Fibroblast of lung (primary cell): ENCODE measurements around the gene PRR15. TPM values are rescaled to one million over a fixed set of nuclear protein-coding genes. Genes with fewer than 3 reads are reported as not detected.

Experiments
- DNase-seq, 2 donors: peaks; one replicate each; pipeline versions ENCODE4 v3.0.0 to v3.0.0-alpha.2; 2010; ENCODE audit warnings: low read depth in 2 of 2
- H2AFZ ChIP-seq: 2 replicates; pipeline ENCODE4 v1.5.1; 2012; ENCODE audit warnings: low read length, control low read depth, inconsistent platforms
- H3K27ac ChIP-seq: 2 replicates; pipeline ENCODE4 v1.5.1; 2011; ENCODE audit warnings: low read length, control low read depth; ENCODE audit not compliant: insufficient read depth
- H3K27me3 ChIP-seq: 2 replicates; pipeline ENCODE4 v1.5.1; 2011; ENCODE audit warnings: mild to moderate bottlenecking, low read length; ENCODE audit not compliant: control insufficient read depth, insufficient read depth
- H3K36me3 ChIP-seq: 2 replicates; pipeline ENCODE4 v1.5.1; 2011; ENCODE audit warnings: low read length; ENCODE audit not compliant: control insufficient read depth, insufficient read depth
- H3K4me1 ChIP-seq: 2 replicates; pipeline ENCODE4 v1.5.1; 2011; ENCODE audit warnings: low read length; ENCODE audit not compliant: control insufficient read depth, insufficient read depth; ENCODE audit errors: extremely low read depth
- H3K4me2 ChIP-seq: 2 replicates; pipeline ENCODE4 v1.5.1; 2011; ENCODE audit warnings: low read length, control low read depth; ENCODE audit not compliant: insufficient read depth; ENCODE audit errors: extremely low read depth
- H3K4me3 ChIP-seq, 4 experiments: fragments of 200-600 bp in 1 of 4; sonication (generic) in 1 of 4; replicated peaks in 1 of 4; 2 replicates each; pipeline ENCODE4 v1.5.1; 2011 to 2016; ENCODE audit warnings: low read length in 4 of 4, low read depth in 3 of 4, mild to moderate bottlenecking in 3 of 4, control low read depth in 2 of 4, inconsistent platforms in 1 of 4, mixed read lengths in 1 of 4; ENCODE audit not compliant: insufficient read depth in 1 of 4; ENCODE audit errors: control extremely low read depth in 1 of 4
- H3K79me2 ChIP-seq: 2 replicates; pipeline ENCODE4 v1.5.1; 2012; ENCODE audit warnings: mild to moderate bottlenecking, low read length, inconsistent platforms; ENCODE audit not compliant: control insufficient read depth, insufficient read depth
- H3K9ac ChIP-seq: 2 replicates; pipeline ENCODE4 v1.5.1; 2011; ENCODE audit warnings: mild to moderate bottlenecking, low read length, control low read depth; ENCODE audit not compliant: insufficient read depth
- H3K9me3 ChIP-seq: 2 replicates; pipeline ENCODE4 v1.5.1; 2012; ENCODE audit warnings: low read depth, low read length; ENCODE audit not compliant: control insufficient read depth, insufficient read depth
- H4K20me1 ChIP-seq: 2 replicates; pipeline ENCODE4 v1.5.1; 2011; ENCODE audit warnings: low read length; ENCODE audit not compliant: control insufficient read depth, insufficient read depth; ENCODE audit errors: extremely low read depth
- EZH2 ChIP-seq: IDR thresholded peaks from 2 replicates; pipeline ENCODE4 v1.5.1; 2012; ENCODE audit warnings: low read length, control low read depth, mild to moderate bottlenecking; ENCODE audit errors: missing control alignments
- polyA plus RNA-seq, 2 donors: library from polyadenylated mRNA; depleted of rRNA in 1 of 2; stranded (reverse) in 1 of 2; unstranded in 1 of 2; fragments of >200 nt; gene quantifications; 2 replicates each; pipeline ENCODE4 v1.2.1, GENCODE V29; 2011 to 2012; ENCODE audit warnings: missing spikeins in 1 of 2
- total RNA-seq: library from RNA; depleted of rRNA; stranded (reverse); fragments of >200 nt; gene quantifications from 2 replicates; pipeline ENCODE4 v1.2.1, GENCODE V29; 2014
- TF ChIP-seq, protein P1 (sequence below), 2 donors: IDR thresholded peaks in 1 of 2; conservative IDR thresholded peaks in 1 of 2; 1 replicate in 1 of 2; 2 replicates in 1 of 2; pipeline ENCODE4 v1.5.1; 2011 to 2012; ENCODE audit warnings: low read length in 2 of 2, control low read depth in 1 of 2, inconsistent platforms in 1 of 2, low read depth in 1 of 2, mild to moderate bottlenecking in 1 of 2

Gene PRR15
- total and polyA plus RNA-seq, 2 donors (not counting 1 experiment from before 2014, with no cell fraction given) = not detected

DNA sequence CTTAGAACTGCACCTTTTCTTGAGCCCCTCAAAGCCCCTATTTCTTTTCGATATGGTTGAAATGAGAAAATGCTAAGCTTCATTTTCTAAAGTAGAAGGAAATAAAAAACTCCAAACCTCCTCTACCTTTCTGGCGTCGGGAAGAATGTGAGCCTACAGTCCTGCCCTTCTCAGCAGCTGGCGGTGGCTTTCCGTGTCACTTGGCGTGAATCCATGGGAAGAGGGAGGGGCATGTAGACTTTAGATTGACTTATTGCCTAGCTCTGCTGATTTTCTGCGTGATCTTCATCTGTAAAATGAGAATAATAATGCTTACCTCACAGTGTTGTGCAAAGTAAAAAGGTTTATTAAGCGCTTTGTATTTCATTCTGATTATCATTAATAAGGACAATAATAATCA, 35.0 kb downstream of the PRR15 start:
- H3K27me3 ChIP-seq = no peaks in the 10 kb centered on the region
- no peak overlapping the region for H3K9ac ChIP-seq
- no peak overlapping the region for H3K27ac ChIP-seq
- no peak for TF ChIP-seq EZH2
- TF ChIP-seq, protein P1, sequence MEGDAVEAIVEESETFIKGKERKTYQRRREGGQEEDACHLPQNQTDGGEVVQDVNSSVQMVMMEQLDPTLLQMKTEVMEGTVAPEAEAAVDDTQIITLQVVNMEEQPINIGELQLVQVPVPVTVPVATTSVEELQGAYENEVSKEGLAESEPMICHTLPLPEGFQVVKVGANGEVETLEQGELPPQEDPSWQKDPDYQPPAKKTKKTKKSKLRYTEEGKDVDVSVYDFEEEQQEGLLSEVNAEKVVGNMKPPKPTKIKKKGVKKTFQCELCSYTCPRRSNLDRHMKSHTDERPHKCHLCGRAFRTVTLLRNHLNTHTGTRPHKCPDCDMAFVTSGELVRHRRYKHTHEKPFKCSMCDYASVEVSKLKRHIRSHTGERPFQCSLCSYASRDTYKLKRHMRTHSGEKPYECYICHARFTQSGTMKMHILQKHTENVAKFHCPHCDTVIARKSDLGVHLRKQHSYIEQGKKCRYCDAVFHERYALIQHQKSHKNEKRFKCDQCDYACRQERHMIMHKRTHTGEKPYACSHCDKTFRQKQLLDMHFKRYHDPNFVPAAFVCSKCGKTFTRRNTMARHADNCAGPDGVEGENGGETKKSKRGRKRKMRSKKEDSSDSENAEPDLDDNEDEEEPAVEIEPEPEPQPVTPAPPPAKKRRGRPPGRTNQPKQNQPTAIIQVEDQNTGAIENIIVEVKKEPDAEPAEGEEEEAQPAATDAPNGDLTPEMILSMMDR (conservative IDR thresholded peaks at IDR 0.05 in 1 of 2, IDR thresholded peaks at IDR 0.05 in 1 of 2; ENCODE audit: low read depth in 1 of 2, low read length in 2 of 2) = no peak
- H3K36me3 ChIP-seq = no peaks in the 10 kb centered on the region
- H3K9me3 ChIP-seq = no peaks in the 10 kb centered on the region
- H4K20me1 ChIP-seq = no peaks in the 10 kb centered on the region
- H3K4me3 ChIP-seq = no peak overlapping the region
- H3K79me2 ChIP-seq = no peaks in the 10 kb centered on the region
- no peaks in the 10 kb centered on the region for H3K4me1 ChIP-seq
- DNase-seq = no peak
- H2AFZ ChIP-seq = no peak overlapping the region
- H3K4me2 ChIP-seq = no peak overlapping the region

DNA sequence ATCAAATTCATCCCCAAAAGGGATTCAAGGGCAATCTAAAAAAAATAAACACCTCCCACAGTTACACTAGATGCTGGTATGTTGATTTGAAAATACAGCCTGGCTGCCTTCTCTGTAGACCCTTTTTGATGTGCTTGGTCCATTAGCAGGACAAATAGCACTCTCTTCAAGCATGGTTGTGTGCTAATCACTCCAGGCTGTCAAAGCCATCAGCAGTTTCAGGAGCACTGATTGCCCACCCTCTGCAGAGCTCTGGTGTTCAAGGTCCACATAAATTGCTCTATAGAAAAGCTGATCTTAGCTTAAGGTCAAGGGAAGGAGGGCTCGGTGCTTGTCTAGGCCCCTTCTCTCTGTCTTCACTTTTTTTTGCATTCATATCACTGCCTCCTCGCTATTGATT, 35.4 kb downstream of the PRR15 start:
- no peak for DNase-seq
- TF ChIP-seq, protein P1 (conservative IDR thresholded peaks at IDR 0.05 in 1 of 2, IDR thresholded peaks at IDR 0.05 in 1 of 2; ENCODE audit: low read depth in 1 of 2, low read length in 2 of 2) = no peak
- no peak overlapping the region for H3K9ac ChIP-seq

DNA sequence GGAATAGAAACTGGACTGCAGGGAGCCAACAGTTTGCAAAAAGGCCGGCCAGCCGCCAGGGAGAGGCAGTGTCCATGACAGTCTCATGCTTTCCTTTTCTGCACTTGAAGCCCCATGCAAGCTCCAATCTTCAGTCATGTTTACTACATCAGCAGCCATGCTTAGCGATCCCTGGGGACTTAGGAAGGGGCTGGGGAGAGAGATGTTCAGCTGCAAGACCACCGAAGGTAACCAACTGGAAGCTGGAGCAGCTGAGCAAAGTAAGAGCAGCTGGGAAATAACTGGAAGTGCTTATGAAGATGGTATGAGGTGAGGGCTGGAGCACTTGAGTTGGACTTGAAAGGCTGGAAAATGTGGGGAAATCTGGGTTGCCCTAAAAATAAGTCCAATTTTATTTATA, 37.0 kb downstream of the PRR15 start:
- no peaks in the 10 kb centered on the region for H3K36me3 ChIP-seq
- no peak for DNase-seq
- no peak overlapping the region for H3K27ac ChIP-seq
- no peak overlapping the region for H3K9ac ChIP-seq
- H3K27me3 ChIP-seq = no peaks in the 10 kb centered on the region
- H3K4me3 ChIP-seq = no peak overlapping the region
- H3K9me3 ChIP-seq = no peaks in the 10 kb centered on the region
- no peaks in the 10 kb centered on the region for H4K20me1 ChIP-seq
- no peak overlapping the region for H3K4me2 ChIP-seq
- TF ChIP-seq EZH2 = no peak
- TF ChIP-seq, protein P1 (conservative IDR thresholded peaks at IDR 0.05 in 1 of 2, IDR thresholded peaks at IDR 0.05 in 1 of 2; ENCODE audit: low read depth in 1 of 2, low read length in 2 of 2) = no peak
- H3K79me2 ChIP-seq = no peaks in the 10 kb centered on the region
- no peak overlapping the region for H2AFZ ChIP-seq
- no peaks in the 10 kb centered on the region for H3K4me1 ChIP-seq

More for the DNA sequence above, 35.4 kb downstream of the PRR15 start:
- H3K4me1 ChIP-seq = no peaks in the 10 kb centered on the region
- H3K27ac ChIP-seq = no peak overlapping the region
- H3K36me3 ChIP-seq = no peaks in the 10 kb centered on the region
- no peak overlapping the region for H3K4me3 ChIP-seq
- no peak overlapping the region for H3K4me2 ChIP-seq
- H4K20me1 ChIP-seq = no peaks in the 10 kb centered on the region
- no peaks in the 10 kb centered on the region for H3K9me3 ChIP-seq
- H2AFZ ChIP-seq = no peak overlapping the region
- no peaks in the 10 kb centered on the region for H3K79me2 ChIP-seq
- H3K27me3 ChIP-seq = no peaks in the 10 kb centered on the region
